Fibroblast of pulmonary artery (primary cell): ENCODE measurements around the gene UTS2R.

Experiments
- DNase-seq: peaks from one replicate; pipeline ENCODE4 v3.0.0-alpha.2; 2010; ENCODE audit warnings: low read depth
- H3K4me3 ChIP-seq: replicated peaks from 2 replicates; pipeline ENCODE4 v1.5.1; 2011; ENCODE audit warnings: low read depth, mild to moderate bottlenecking, control low read depth, low read length, moderate library complexity
- CTCF ChIP-seq: IDR thresholded peaks from 2 replicates; pipeline ENCODE4 v1.5.1; 2011; ENCODE audit warnings: mild to moderate bottlenecking, control low read depth, low read length, inconsistent platforms; ENCODE audit errors: missing control alignments

The UTS2R gene

GRCh38 chr17:82414548-82415281, 43.1 kb downstream of the UTS2R start:
- TF ChIP-seq CTCF, result peak; percentile 60
- no peak overlapping the region for H3K4me3 ChIP-seq

GRCh38 chr17:82415336-82415735, 43.8 kb downstream of the UTS2R start:
- DNase-seq, result no peak
- no peak for TF ChIP-seq CTCF

More at GRCh38 chr17:82414548-82415281, 43.1 kb downstream of the UTS2R start:
- DNase-seq, result peak; percentile 70

GRCh38 chr17:82415786-82416185, 44.2 kb downstream of the UTS2R start:
- H3K4me3 ChIP-seq, result no peak overlapping the region
- no peak for DNase-seq
- no peak for TF ChIP-seq CTCF

More at GRCh38 chr17:82415336-82415735, 43.8 kb downstream of the UTS2R start:
- no peak overlapping the region for H3K4me3 ChIP-seq

GRCh38 chr17:82416264-82416663, 44.7 kb downstream of the UTS2R start:
- no peak overlapping the region for H3K4me3 ChIP-seq
- no peak for DNase-seq
- no peak for TF ChIP-seq CTCF

GRCh38 chr17:82416771-82417170, 45.2 kb downstream of the UTS2R start:
- H3K4me3 ChIP-seq, result no peak overlapping the region
- TF ChIP-seq CTCF, result peak; percentile 17
- no peak for DNase-seq

- peak within 1 kb of the TSS; percentile 79 for H3K4me3 ChIP-seq
- no peak for TF ChIP-seq CTCF
- DNase-seq, result peak; percentile 78
Observed at GRCh38 chr17:82418001-82418986, 46.7 kb downstream of the UTS2R start, which contains the start of the genes HEXD and OGFOD3. Gene HEXD (plus strand): TSS chr17:82418347. CDS start chr17:82419800, 1,453 bp downstream. Gene OGFOD3 (minus strand): TSS chr17:82418586. CDS start chr17:82418485, 101 bp downstream.
